Neuronal stem cell (in vitro differentiated cells): Measurements from ENCODE around the gene RNF145.

ENCODE experiments used
- DNase-seq: peaks from one replicate; pipeline ENCODE4 v3.0.0-alpha.2; 2013; ENCODE audit warnings: low spot score
- H2AFZ ChIP-seq: one replicate; pipeline ENCODE4 v1.6.1; 2013; ENCODE audit warnings: mild to moderate bottlenecking, low read length, inconsistent platforms
- H2AK5ac ChIP-seq: 2 replicates; pipeline ENCODE4 v1.6.1; 2013; ENCODE audit warnings: low read depth, mild to moderate bottlenecking, inconsistent platforms, low read length, moderate library complexity, mixed read lengths
- H2BK120ac ChIP-seq: 2 replicates; pipeline ENCODE4 v1.6.1; 2013; ENCODE audit warnings: low read depth, mild to moderate bottlenecking, inconsistent platforms, low read length, moderate library complexity, mixed read lengths
- H2BK12ac ChIP-seq: one replicate; pipeline ENCODE4 v1.6.1; 2013; ENCODE audit warnings: low read length, inconsistent platforms
- H2BK15ac ChIP-seq: 2 replicates; pipeline ENCODE4 v1.6.1; 2013; ENCODE audit warnings: mild to moderate bottlenecking, low read length, inconsistent platforms, mixed read lengths
- H2BK5ac ChIP-seq: one replicate; pipeline ENCODE4 v1.6.1; 2013; ENCODE audit warnings: inconsistent platforms, mild to moderate bottlenecking, low read length, moderate library complexity
- H3K14ac ChIP-seq: one replicate; pipeline ENCODE4 v1.6.1; 2013; ENCODE audit warnings: low read length, inconsistent platforms
- H3K18ac ChIP-seq: 2 replicates; pipeline ENCODE4 v1.6.1; 2013; ENCODE audit warnings: low read length, inconsistent platforms
- H3K23ac ChIP-seq: 2 replicates; pipeline ENCODE4 v1.6.1; 2013; ENCODE audit warnings: low read depth, mild to moderate bottlenecking, mixed read lengths, low read length, inconsistent platforms; ENCODE audit not compliant: poor library complexity
- H3K27ac ChIP-seq: replicated peaks from 3 replicates; pipeline ENCODE4 v1.5.1; 2013; ENCODE audit warnings: low read length, inconsistent platforms
- H3K27me3 ChIP-seq, 3 experiments: 2 replicates each; pipeline ENCODE4 v1.6.1; 2013; ENCODE audit warnings: low read length in 3 of 3, mild to moderate bottlenecking in 2 of 3, inconsistent platforms in 1 of 3, low read depth in 1 of 3, mixed read lengths in 1 of 3, moderate library complexity in 1 of 3; ENCODE audit not compliant: control insufficient read depth in 3 of 3, insufficient read depth in 3 of 3
- H3K36me3 ChIP-seq, 2 donors: replicated peaks in 1 of 2; 2 replicates each; pipeline ENCODE4 v1.6.1; 2013; ENCODE audit warnings: low read length in 2 of 2; ENCODE audit not compliant: control insufficient read depth in 2 of 2, insufficient read depth in 2 of 2
- H3K4ac ChIP-seq: 2 replicates; pipeline ENCODE4 v1.6.1; 2013; ENCODE audit warnings: inconsistent platforms, mild to moderate bottlenecking, low read length, moderate library complexity
- H3K4me1 ChIP-seq, 2 donors: 1 replicate in 1 of 2; 2 replicates in 1 of 2; pipeline ENCODE4 v1.6.1; 2013; ENCODE audit warnings: low read length in 2 of 2, low read depth in 1 of 2; ENCODE audit not compliant: control insufficient read depth in 2 of 2, insufficient read depth in 1 of 2
- H3K4me2 ChIP-seq: one replicate; pipeline ENCODE4 v1.6.1; 2013; ENCODE audit warnings: mild to moderate bottlenecking, low read length, inconsistent platforms; ENCODE audit not compliant: insufficient read depth, poor library complexity, severe bottlenecking
- H3K4me3 ChIP-seq, 2 donors: 2 replicates each; pipeline ENCODE4 v1.5.1; 2013; ENCODE audit warnings: low read length in 2 of 2, mild to moderate bottlenecking in 2 of 2, inconsistent platforms in 1 of 2, moderate library complexity in 1 of 2
- H3K79me1 ChIP-seq: one replicate; pipeline ENCODE4 v1.6.1; 2013; ENCODE audit warnings: low read depth, mild to moderate bottlenecking, inconsistent platforms, low read length, moderate library complexity
- H3K9ac ChIP-seq: one replicate; pipeline ENCODE4 v1.6.1; 2013; ENCODE audit warnings: mild to moderate bottlenecking, low read depth, low read length, inconsistent platforms; ENCODE audit not compliant: poor library complexity
- H3K9me3 ChIP-seq, 2 donors: replicated peaks in 1 of 2; 2 replicates each; pipeline versions ENCODE3 to v1.6.1; 2013; ENCODE audit warnings: low read length in 2 of 2, mild to moderate bottlenecking in 2 of 2, inconsistent platforms in 1 of 2, low read depth in 1 of 2, mixed read lengths in 1 of 2, moderate library complexity in 1 of 2; ENCODE audit not compliant: control insufficient read depth in 2 of 2, insufficient read depth in 1 of 2
- H4K8ac ChIP-seq: one replicate; pipeline ENCODE4 v1.6.1; 2013; ENCODE audit warnings: low read depth, mild to moderate bottlenecking, inconsistent platforms, low read length, moderate library complexity
- H4K91ac ChIP-seq: one replicate; pipeline ENCODE4 v1.6.1; 2013; ENCODE audit warnings: low read length, low read depth, mild to moderate bottlenecking, inconsistent platforms; ENCODE audit not compliant: poor library complexity
- WGBS, 2 donors: extraction: QIAGEN DNeasy Blood & Tissue Kit; methylation state at CpG; one replicate each; pipeline ENCODE4 v1.1.7; 2013; ENCODE audit warnings: missing lambda C conversion rate in 2 of 2, mixed read lengths in 1 of 2; ENCODE audit not compliant: insufficient read length in 2 of 2, insufficient replicate concordance in 1 of 2; ENCODE audit errors: extremely low coverage in 2 of 2; 5-methylcytosine and 5-hydroxymethylcytosine counted together

The RNF145 gene

DNA sequence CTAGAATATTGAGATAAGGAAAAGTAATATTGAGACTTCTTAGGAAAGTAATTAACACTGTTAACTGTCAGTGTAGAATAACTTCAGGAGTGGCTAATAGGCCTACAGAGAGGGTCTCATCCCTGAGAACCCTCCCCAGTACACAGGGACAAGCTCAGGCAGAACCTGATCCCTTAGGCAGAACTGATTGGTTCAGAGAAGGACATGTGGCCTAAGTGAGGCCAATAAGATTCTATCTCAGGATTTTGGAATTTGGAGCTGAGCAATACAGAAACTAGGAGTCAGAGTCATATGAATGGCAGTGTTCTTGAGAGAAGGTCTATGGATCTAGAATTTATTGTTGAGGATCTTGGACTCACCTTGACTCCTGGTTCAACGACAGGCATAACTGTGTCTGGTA lies 42.8 kb upstream of the RNF145 start:
- Histone ChIP-seq H2AK5ac (no peak overlapping the region), H3K4ac (no peak overlapping the region), H3K27me3 (peaks cover 0 to 30% (median 0%) of the 10 kb centered on the region in 3 experiments), H2BK120ac (no peak overlapping the region), H3K27ac (no peak overlapping the region), H3K4me2 (no peak overlapping the region), H2BK12ac (no peak overlapping the region), H3K9me3 (no peaks in the 10 kb centered on the region), H2BK5ac (no peak overlapping the region), H3K14ac (no peak overlapping the region), H3K9ac (no peak overlapping the region), H3K4me1 (no peaks in the 10 kb centered on the region), H2BK15ac (no peak overlapping the region), H4K8ac (no peak overlapping the region), H3K23ac (no peak overlapping the region), H3K36me3 (no peaks in the 10 kb centered on the region), H2AFZ (no peak overlapping the region), H4K91ac (no peak overlapping the region), H3K79me1 (no peaks in the 10 kb centered on the region), H3K18ac (no peak overlapping the region), H3K4me3 (no peak overlapping the region)
- no CpG with 5 or more reads among the region's 1 CpG for WGBS, 2 donors
- DNase-seq: no peak

DNA sequence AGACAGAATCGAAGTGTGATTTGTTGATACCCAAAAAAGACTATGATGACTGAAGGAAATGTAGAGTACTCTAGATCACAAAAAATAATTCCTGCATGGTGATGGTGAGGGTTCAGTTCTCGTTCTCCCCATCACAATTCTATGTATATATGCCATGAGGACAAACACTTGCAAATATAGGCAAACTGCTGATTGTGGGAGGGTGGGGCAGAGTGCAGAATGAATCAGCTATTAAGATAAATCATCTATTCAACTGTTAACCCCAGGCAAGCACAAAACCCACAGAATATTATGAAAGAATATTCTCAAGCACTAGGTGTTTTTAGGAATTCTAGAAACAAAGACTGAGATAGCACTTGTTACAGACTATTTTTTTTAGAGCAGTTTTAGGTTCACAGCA lies 39.8 kb upstream of the RNF145 start:
- Histone ChIP-seq H3K27me3 (peaks cover 0 to 15% (median 0%) of the 10 kb centered on the region in 3 experiments), H2BK15ac (no peak overlapping the region), H3K23ac (no peak overlapping the region), H3K4me3 (no peak overlapping the region), H3K36me3 (no peaks in the 10 kb centered on the region), H3K4me1 (no peaks in the 10 kb centered on the region), H4K91ac (no peak overlapping the region), H3K4me2 (no peak overlapping the region), H2AFZ (no peak overlapping the region), H3K9me3 (no peaks in the 10 kb centered on the region), H2BK12ac (no peak overlapping the region), H3K18ac (no peak overlapping the region), H2BK5ac (no peak overlapping the region), H3K9ac (no peak overlapping the region), H3K79me1 (no peaks in the 10 kb centered on the region), H2AK5ac (no peak overlapping the region), H3K27ac (no peak overlapping the region), H3K14ac (no peak overlapping the region), H4K8ac (no peak overlapping the region), H3K4ac (no peak overlapping the region), H2BK120ac (no peak overlapping the region)
- no CpG with 5 or more reads among the region's 2 CpGs for WGBS, 2 donors
- no peak for DNase-seq

GRCh38 chr5:159244890-159245289 lies 35.5 kb upstream of the RNF145 start:
- no peak overlapping the region for H4K91ac ChIP-seq
- H3K4me1 ChIP-seq: no peaks in the 10 kb centered on the region
- no peak for DNase-seq
- H2BK120ac ChIP-seq: no peak overlapping the region
- no peaks in the 10 kb centered on the region for H3K79me1 ChIP-seq
- H4K8ac ChIP-seq: no peak overlapping the region
- no peak overlapping the region for H2AFZ ChIP-seq
- no peak overlapping the region for H2BK12ac ChIP-seq
- H3K14ac ChIP-seq: no peak overlapping the region
- H3K4me2 ChIP-seq: no peak overlapping the region
- H3K4ac ChIP-seq: no peak overlapping the region
- H3K36me3 ChIP-seq: no peaks in the 10 kb centered on the region
- peaks cover 0 to 8% (median 0%) of the 10 kb centered on the region in 3 experiments for H3K27me3 ChIP-seq
- H3K4me3 ChIP-seq: no peak overlapping the region
- H2BK5ac ChIP-seq: no peak overlapping the region
- H3K27ac ChIP-seq: no peak overlapping the region
- H3K9me3 ChIP-seq: no peaks in the 10 kb centered on the region
- H2BK15ac ChIP-seq: no peak overlapping the region
- no peak overlapping the region for H3K23ac ChIP-seq
- H3K9ac ChIP-seq: no peak overlapping the region
- H3K18ac ChIP-seq: no peak overlapping the region
- H2AK5ac ChIP-seq: no peak overlapping the region

- Histone ChIP-seq H3K14ac (no peak overlapping the region), H3K79me1 (no peaks in the 10 kb centered on the region), H2BK12ac (no peak overlapping the region), H3K9ac (no peak overlapping the region), H4K8ac (no peak overlapping the region), H3K4me1 (no peaks in the 10 kb centered on the region), H4K91ac (no peak overlapping the region), H3K23ac (no peak overlapping the region), H3K4me3 (no peak overlapping the region), H3K27ac (no peak overlapping the region), H3K36me3 (no peaks in the 10 kb centered on the region), H2AFZ (no peak overlapping the region), H3K4ac (no peak overlapping the region), H3K18ac (no peak overlapping the region), H2BK120ac (no peak overlapping the region), H3K27me3 (peaks cover 0 to 8% (median 0%) of the 10 kb centered on the region in 3 experiments), H2BK15ac (no peak overlapping the region), H2AK5ac (no peak overlapping the region), H3K4me2 (no peak overlapping the region), H3K9me3 (no peaks in the 10 kb centered on the region), H2BK5ac (no peak overlapping the region)
- no CpG with 5 or more reads among the region's 3 CpGs for WGBS, 2 donors
- no peak for DNase-seq
Observed at GRCh38 chr5:159244163-159244562, 34.8 kb upstream of the RNF145 start.
